ENCODE results near the gene TBC1D1.
A peak's percentile ranks its signal among the peaks of the same experiment; 100 is the strongest.

The TBC1D1 gene

GRCh38 chr4:38067499-38067898, 176.6 kb downstream of the TBC1D1 start:
- Mint-ChIP-seq H3K27ac (no peak overlapping the region), H3K27me3 (no peaks in the 10 kb centered on the region), H3K36me3 (peaks cover 56% of the 10 kb centered on the region), H3K9me3 (no peaks in the 10 kb centered on the region), H3K4me1 (peaks cover 11% of the 10 kb centered on the region), H3K4me3 (no peak overlapping the region)
- peak; percentile 34 for ATAC-seq

- peaks cover 57% of the 10 kb centered on the region for H3K36me3 Mint-ChIP-seq
- no peaks in the 10 kb centered on the region for H3K27me3 Mint-ChIP-seq
- H3K4me1 Mint-ChIP-seq: peaks cover 11% of the 10 kb centered on the region
- H3K27ac Mint-ChIP-seq: no peak overlapping the region
- no peak overlapping the region for H3K4me3 Mint-ChIP-seq
- no peak for ATAC-seq
- no peaks in the 10 kb centered on the region for H3K9me3 Mint-ChIP-seq
Observed at GRCh38 chr4:38068107-38068506, 177.2 kb downstream of the TBC1D1 start.

GRCh38 chr4:38069271-38069760, 178.4 kb downstream of the TBC1D1 start:
- no peak for ATAC-seq
- Mint-ChIP-seq H3K4me1 (peaks cover 7% of the 10 kb centered on the region), H3K27me3 (no peaks in the 10 kb centered on the region), H3K9me3 (no peaks in the 10 kb centered on the region), H3K4me3 (no peak overlapping the region), H3K36me3 (peaks cover 60% of the 10 kb centered on the region), H3K27ac (no peak overlapping the region)

- no peaks in the 10 kb centered on the region for H3K9me3 Mint-ChIP-seq
- H3K4me1 Mint-ChIP-seq: peaks cover 24% of the 10 kb centered on the region
- H3K4me3 Mint-ChIP-seq: no peak overlapping the region
- no peaks in the 10 kb centered on the region for H3K27me3 Mint-ChIP-seq
- ATAC-seq: no peak
- no peak overlapping the region for H3K27ac Mint-ChIP-seq
- peaks cover 83% of the 10 kb centered on the region for H3K36me3 Mint-ChIP-seq
Observed at GRCh38 chr4:38071801-38072431, 181.0 kb downstream of the TBC1D1 start.

GRCh38 chr4:38072578-38072977, 181.7 kb downstream of the TBC1D1 start:
- Mint-ChIP-seq H3K27ac (no peak overlapping the region), H3K9me3 (no peaks in the 10 kb centered on the region), H3K36me3 (peaks cover 80% of the 10 kb centered on the region), H3K4me1 (peaks cover 24% of the 10 kb centered on the region), H3K4me3 (no peak overlapping the region), H3K27me3 (no peaks in the 10 kb centered on the region)
- no peak for ATAC-seq

- Mint-ChIP-seq H3K9me3 (no peaks in the 10 kb centered on the region), H3K36me3 (peaks cover 71% of the 10 kb centered on the region), H3K4me1 (peaks cover 30% of the 10 kb centered on the region), H3K4me3 (no peak overlapping the region), H3K27me3 (no peaks in the 10 kb centered on the region), H3K27ac (no peak overlapping the region)
- ATAC-seq: no peak
Observed at GRCh38 chr4:38073596-38074234, 182.8 kb downstream of the TBC1D1 start.

GRCh38 chr4:38075370-38076152, 184.7 kb downstream of the TBC1D1 start:
- Mint-ChIP-seq H3K36me3 (peaks cover 78% of the 10 kb centered on the region), H3K9me3 (no peaks in the 10 kb centered on the region), H3K4me1 (peaks cover 37% of the 10 kb centered on the region), H3K27me3 (no peaks in the 10 kb centered on the region), H3K4me3 (no peak overlapping the region), H3K27ac (no peak overlapping the region)
- ATAC-seq: no peak

- no peak overlapping the region for H3K27ac Mint-ChIP-seq
- H3K4me1 Mint-ChIP-seq: peaks cover 37% of the 10 kb centered on the region
- no peak for ATAC-seq
- no peak overlapping the region for H3K4me3 Mint-ChIP-seq
- H3K9me3 Mint-ChIP-seq: no peaks in the 10 kb centered on the region
- H3K27me3 Mint-ChIP-seq: no peaks in the 10 kb centered on the region
- H3K36me3 Mint-ChIP-seq: peaks cover 85% of the 10 kb centered on the region
Observed at GRCh38 chr4:38076153-38076669, 185.3 kb downstream of the TBC1D1 start.

- Mint-ChIP-seq H3K27me3 (no peaks in the 10 kb centered on the region), H3K9me3 (no peaks in the 10 kb centered on the region), H3K4me1 (peaks cover 36% of the 10 kb centered on the region), H3K36me3 (peaks cover 82% of the 10 kb centered on the region), H3K27ac (no peak overlapping the region), H3K4me3 (no peak overlapping the region)
- no peak for ATAC-seq
Observed at GRCh38 chr4:38077791-38078489, 187.1 kb downstream of the TBC1D1 start.

- peak overlapping the region; percentile 42 for H3K27ac Mint-ChIP-seq
- H3K4me3 Mint-ChIP-seq: no peak overlapping the region
- no peaks in the 10 kb centered on the region for H3K9me3 Mint-ChIP-seq
- H3K27me3 Mint-ChIP-seq: no peaks in the 10 kb centered on the region
- H3K36me3 Mint-ChIP-seq: peaks cover 77% of the 10 kb centered on the region
- no peak for ATAC-seq
- H3K4me1 Mint-ChIP-seq: peaks cover 38% of the 10 kb centered on the region
Observed at GRCh38 chr4:38078590-38079421, 187.9 kb downstream of the TBC1D1 start.

- H3K36me3 Mint-ChIP-seq: peaks cover 62% of the 10 kb centered on the region
- ATAC-seq: no peak
- peaks cover 31% of the 10 kb centered on the region for H3K4me1 Mint-ChIP-seq
- no peaks in the 10 kb centered on the region for H3K9me3 Mint-ChIP-seq
- H3K4me3 Mint-ChIP-seq: no peak overlapping the region
- H3K27ac Mint-ChIP-seq: no peak overlapping the region
- H3K27me3 Mint-ChIP-seq: no peaks in the 10 kb centered on the region
Observed at GRCh38 chr4:38080061-38080974, 189.4 kb downstream of the TBC1D1 start.

GRCh38 chr4:38082021-38082420, 191.1 kb downstream of the TBC1D1 start:
- Mint-ChIP-seq H3K36me3 (peaks cover 51% of the 10 kb centered on the region), H3K27me3 (no peaks in the 10 kb centered on the region), H3K27ac (no peak overlapping the region), H3K9me3 (no peaks in the 10 kb centered on the region), H3K4me3 (no peak overlapping the region), H3K4me1 (peaks cover 21% of the 10 kb centered on the region)
- ATAC-seq: no peak

Measured in stimulated activated memory B cell treated with anti-CD40 and anti-IgM and Interleukin-4, amounts not matched to agents 10 μg/mL and 1 μg/mL and 100 μg/mL, for 72 hours (primary cell).